Measurements from ENCODE around the gene BCO2.

DNA sequence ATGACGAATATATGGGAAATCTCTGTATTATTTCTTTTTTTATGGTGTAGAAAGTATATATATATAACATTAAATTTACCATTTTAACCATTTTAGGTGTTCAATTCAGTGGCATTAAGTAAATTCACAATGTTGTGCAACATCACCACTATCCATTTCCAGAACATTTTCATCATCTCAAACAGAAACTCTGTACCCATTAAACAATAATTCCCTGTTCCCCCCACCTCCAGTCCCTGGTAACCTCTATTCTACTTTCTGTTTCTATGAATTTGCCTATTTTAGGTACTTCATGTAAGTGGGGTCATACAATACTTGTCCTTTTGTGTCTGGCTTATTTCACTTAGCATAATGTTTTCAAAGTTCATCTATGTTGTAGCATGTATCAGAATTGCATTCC, 35.6 kb downstream of the BCO2 start:
- TF ChIP-seq, protein P1, sequence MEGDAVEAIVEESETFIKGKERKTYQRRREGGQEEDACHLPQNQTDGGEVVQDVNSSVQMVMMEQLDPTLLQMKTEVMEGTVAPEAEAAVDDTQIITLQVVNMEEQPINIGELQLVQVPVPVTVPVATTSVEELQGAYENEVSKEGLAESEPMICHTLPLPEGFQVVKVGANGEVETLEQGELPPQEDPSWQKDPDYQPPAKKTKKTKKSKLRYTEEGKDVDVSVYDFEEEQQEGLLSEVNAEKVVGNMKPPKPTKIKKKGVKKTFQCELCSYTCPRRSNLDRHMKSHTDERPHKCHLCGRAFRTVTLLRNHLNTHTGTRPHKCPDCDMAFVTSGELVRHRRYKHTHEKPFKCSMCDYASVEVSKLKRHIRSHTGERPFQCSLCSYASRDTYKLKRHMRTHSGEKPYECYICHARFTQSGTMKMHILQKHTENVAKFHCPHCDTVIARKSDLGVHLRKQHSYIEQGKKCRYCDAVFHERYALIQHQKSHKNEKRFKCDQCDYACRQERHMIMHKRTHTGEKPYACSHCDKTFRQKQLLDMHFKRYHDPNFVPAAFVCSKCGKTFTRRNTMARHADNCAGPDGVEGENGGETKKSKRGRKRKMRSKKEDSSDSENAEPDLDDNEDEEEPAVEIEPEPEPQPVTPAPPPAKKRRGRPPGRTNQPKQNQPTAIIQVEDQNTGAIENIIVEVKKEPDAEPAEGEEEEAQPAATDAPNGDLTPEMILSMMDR (IDR thresholded peaks at IDR 0.05) = no peak
- TF ChIP-seq EP300 (IDR thresholded peaks at IDR 0.05) = no peak
